H1 (cell line): ENCODE data around the gene IQCF6. TPM values are rescaled to one million over a fixed set of nuclear protein-coding genes. Genes with fewer than 3 reads are reported as not detected.
A peak's percentile ranks its signal among the peaks of the same experiment; 100 is the strongest.

ENCODE experiments used
- CTCF ChIA-PET: fragments of 300-600 bp; sonication (Branson Sonifier 250); formaldehyde crosslinking; loops from one replicate; lab custom pipeline; 2021; ENCODE audit not compliant: partially characterized antibody; lab: Charles Lee
- POLR2A ChIA-PET: fragments of 300-600 bp; sonication (Branson Sonifier 250); formaldehyde crosslinking; loops from one replicate; lab custom pipeline; 2021; ENCODE audit warnings: inconsistent platforms; ENCODE audit not compliant: partially characterized antibody; lab: Charles Lee
- DNase-seq, 2 experiments: peaks; one replicate each; pipeline versions ENCODE4 v3.0.0 to v3.0.0-alpha.2; 2010 to 2022; ENCODE audit warnings: low spot score in 2 of 2, low read depth in 1 of 2, mixed read lengths in 1 of 2
- FAIRE-seq: peaks from 2 replicates; lab custom pipeline; 2011; peaks lifted over from hg19 to GRCh38; lab: Jason Lieb, UNC
- H2AFZ ChIP-seq: 2 replicates; pipeline ENCODE4 v1.8.1; 2012; ENCODE audit warnings: low read length, inconsistent platforms
- H2AK5ac ChIP-seq: 2 replicates; pipeline ENCODE4 v1.6.1; 2013; ENCODE audit warnings: low read depth, low read length
- H2BK120ac ChIP-seq: replicated peaks from 2 replicates; pipeline ENCODE3; 2013; ENCODE audit warnings: low read depth, low read length, inconsistent platforms
- H2BK12ac ChIP-seq: 2 replicates; pipeline ENCODE4 v1.6.1; 2013; ENCODE audit warnings: low read depth, low read length
- H2BK15ac ChIP-seq: 2 replicates; pipeline ENCODE4 v1.6.1; 2013; ENCODE audit warnings: low read length
- H2BK20ac ChIP-seq: 2 replicates; pipeline ENCODE4 v1.6.1; 2013; ENCODE audit warnings: low read length
- H2BK5ac ChIP-seq: 2 replicates; pipeline ENCODE4 v1.6.1; 2013; ENCODE audit warnings: low read depth, low read length
- H3K14ac ChIP-seq: 2 replicates; pipeline ENCODE4 v1.6.1; 2013; ENCODE audit warnings: inconsistent platforms; ENCODE audit not compliant: insufficient read length
- H3K18ac ChIP-seq: 2 replicates; pipeline ENCODE4 v1.6.1; 2013; ENCODE audit warnings: low read length; ENCODE audit errors: extremely low read depth
- H3K23ac ChIP-seq: 2 replicates; pipeline ENCODE4 v1.6.1; 2013; ENCODE audit warnings: inconsistent platforms; ENCODE audit not compliant: insufficient read length
- H3K23me2 ChIP-seq: 2 replicates; pipeline ENCODE4 v1.6.1; 2013; ENCODE audit warnings: low read depth, low read length
- H3K27ac ChIP-seq: 2 replicates; pipeline ENCODE4 v1.6.1; 2011; ENCODE audit warnings: low read depth, low read length, inconsistent platforms
- H3K27me3 ChIP-seq, 4 experiments: replicated peaks in 1 of 4; 1 replicate in 1 of 4; 2 replicates in 3 of 4; pipeline versions ENCODE4 v1.6.1 to v1.8.1; 2011 to 2013; ENCODE audit warnings: low read length in 3 of 4, mild to moderate bottlenecking in 3 of 4, inconsistent platforms in 2 of 4, mixed read lengths in 2 of 4, moderate library complexity in 1 of 4; ENCODE audit not compliant: control insufficient read depth in 3 of 4, insufficient read depth in 3 of 4; ENCODE audit errors: extremely low read depth in 1 of 4
- H3K36me3 ChIP-seq, 4 experiments: 2 replicates each; pipeline versions ENCODE4 v1.6.1 to v1.8.1; 2011 to 2013; ENCODE audit warnings: mild to moderate bottlenecking in 4 of 4, low read length in 3 of 4, moderate library complexity in 2 of 4, control low read depth in 1 of 4, inconsistent platforms in 1 of 4; ENCODE audit not compliant: insufficient read depth in 4 of 4, control insufficient read depth in 2 of 4
- H3K4ac ChIP-seq: replicated peaks from 2 replicates; pipeline ENCODE3; 2013; ENCODE audit warnings: low read length, low read depth, mixed read lengths, inconsistent platforms; ENCODE audit not compliant: insufficient read length
- H3K4me1 ChIP-seq, 4 experiments: replicated peaks in 1 of 4; 1 replicate in 1 of 4; 2 replicates in 3 of 4; pipeline versions ENCODE4 v1.6.1 to v1.8.1; 2011 to 2013; ENCODE audit warnings: low read length in 3 of 4, inconsistent platforms in 2 of 4, mixed read lengths in 1 of 4; ENCODE audit not compliant: insufficient read depth in 4 of 4, control insufficient read depth in 3 of 4
- H3K4me2 ChIP-seq, 2 experiments: 2 replicates each; pipeline versions ENCODE4 v1.6.1 to v1.8.1; 2011 to 2013; ENCODE audit warnings: low read depth in 2 of 2, low read length in 2 of 2, control low read depth in 1 of 2, inconsistent platforms in 1 of 2, mild to moderate bottlenecking in 1 of 2; ENCODE audit not compliant: insufficient read depth in 1 of 2
- H3K4me3 ChIP-seq, 4 experiments: fragments of 200-600, 300-600 bp in 1 of 4; sonication (generic), shearing (Covaris generic), sonication (Bioruptor Twin) in 1 of 4; 2 replicates each; pipeline versions ENCODE4 v1.5.1 to v1.8.1; 2011 to 2016; ENCODE audit warnings: low read length in 4 of 4, low read depth in 3 of 4, control low read depth in 2 of 4, inconsistent platforms in 2 of 4, mild to moderate bottlenecking in 2 of 4, mixed read lengths in 1 of 4, moderate library complexity in 1 of 4; ENCODE audit not compliant: insufficient read depth in 2 of 4; ENCODE audit errors: extremely low read depth in 1 of 4
- H3K56ac ChIP-seq: replicated peaks from 2 replicates; pipeline ENCODE3; 2013; ENCODE audit warnings: low read depth, mild to moderate bottlenecking, mixed read lengths, low read length, inconsistent platforms; ENCODE audit not compliant: insufficient read length
- H3K79me1 ChIP-seq: 2 replicates; pipeline ENCODE4 v1.6.1; 2013; ENCODE audit warnings: low read depth, low read length, control low read depth
- H3K79me2 ChIP-seq, 2 experiments: 2 replicates each; pipeline versions ENCODE4 v1.6.1 to v1.8.1; 2012 to 2013; ENCODE audit warnings: low read length in 2 of 2, mild to moderate bottlenecking in 2 of 2, inconsistent platforms in 1 of 2; ENCODE audit not compliant: insufficient read depth in 2 of 2, control insufficient read depth in 1 of 2
- H3K9ac ChIP-seq, 4 experiments: replicated peaks in 1 of 4; 1 replicate in 1 of 4; 2 replicates in 3 of 4; pipeline versions ENCODE4 v1.6.1 to v1.8.1; 2011 to 2013; ENCODE audit warnings: low read depth in 3 of 4, low read length in 3 of 4, control low read depth in 2 of 4, mild to moderate bottlenecking in 2 of 4, moderate library complexity in 2 of 4, inconsistent platforms in 1 of 4; ENCODE audit errors: extremely low read depth in 1 of 4
- H3K9me3 ChIP-seq, 2 experiments: 2 replicates each; pipeline versions ENCODE4 v1.6.1 to v1.8.1; 2012 to 2013; ENCODE audit warnings: mild to moderate bottlenecking in 2 of 2, moderate library complexity in 2 of 2, control low read depth in 1 of 2, inconsistent platforms in 1 of 2, low read depth in 1 of 2, low read length in 1 of 2, mixed read lengths in 1 of 2; ENCODE audit not compliant: insufficient read depth in 2 of 2
- H4K20me1 ChIP-seq, 2 experiments: replicated peaks in 1 of 2; 2 replicates each; pipeline versions ENCODE3 to v1.8.1; 2011 to 2013; ENCODE audit warnings: inconsistent platforms in 2 of 2, low read length in 2 of 2, mild to moderate bottlenecking in 1 of 2; ENCODE audit not compliant: insufficient read depth in 2 of 2, control insufficient read depth in 1 of 2
- H4K5ac ChIP-seq: 2 replicates; pipeline ENCODE4 v1.6.1; 2013; ENCODE audit warnings: low read length, low read depth, mixed read lengths, inconsistent platforms; ENCODE audit not compliant: insufficient read length
- H4K8ac ChIP-seq: 2 replicates; pipeline ENCODE4 v1.8.0; 2013; ENCODE audit warnings: mild to moderate bottlenecking, moderate library complexity, low read length, inconsistent platforms; ENCODE audit not compliant: insufficient read depth; ENCODE audit errors: extremely low read depth
- H4K91ac ChIP-seq: replicated peaks from 2 replicates; pipeline ENCODE3; 2013; ENCODE audit warnings: low read length, mixed read lengths, inconsistent platforms; ENCODE audit not compliant: insufficient read length
- BRCA1 ChIP-seq: IDR thresholded peaks from 2 replicates; pipeline ENCODE4 v1.6.1; 2012; ENCODE audit warnings: low read depth, low read length, improper control_type of control experiment
- CBX8 ChIP-seq: fragments of 300-800, 300-1000 bp; sonication (generic); IDR thresholded peaks from 2 replicates; pipeline ENCODE4 v1.7.1; 2016; ENCODE audit warnings: low read depth, low read length, borderline replicate concordance
- EP300 ChIP-seq, 2 experiments: IDR thresholded peaks; 1 replicate in 1 of 2; 2 replicates in 1 of 2; pipeline ENCODE4 v1.6.1; 2011 to 2012; ENCODE audit warnings: low read depth in 2 of 2, low read length in 2 of 2, mild to moderate bottlenecking in 2 of 2, borderline replicate concordance in 1 of 2, inconsistent platforms in 1 of 2, moderate library complexity in 1 of 2
- HDAC2 ChIP-seq, 2 experiments: fragments of 300-600 bp in 1 of 2; sonication (generic) in 1 of 2; IDR thresholded peaks; 2 replicates each; pipeline ENCODE4 v1.6.1; 2011 to 2012; ENCODE audit warnings: low read depth in 2 of 2, low read length in 2 of 2, mild to moderate bottlenecking in 2 of 2, moderate library complexity in 2 of 2, borderline replicate concordance in 1 of 2, inconsistent platforms in 1 of 2
- POLR2AphosphoS5 ChIP-seq: IDR thresholded peaks from 2 replicates; pipeline ENCODE4 v1.6.1; 2011; ENCODE audit warnings: low read depth, low read length
- POU5F1 ChIP-seq: IDR thresholded peaks from 2 replicates; pipeline ENCODE4 v1.6.1; 2011; ENCODE audit warnings: low read depth, mild to moderate bottlenecking, low read length, moderate library complexity
- RAD21 ChIP-seq, 2 experiments: IDR thresholded peaks in 1 of 2; conservative IDR thresholded peaks in 1 of 2; 2 replicates each; pipeline ENCODE4 v1.6.1; 2011; ENCODE audit warnings: low read depth in 2 of 2, low read length in 2 of 2, improper control_type of control experiment in 1 of 2, inconsistent platforms in 1 of 2, mild to moderate bottlenecking in 1 of 2, moderate library complexity in 1 of 2
- YY1 ChIP-seq: IDR thresholded peaks from 2 replicates; pipeline ENCODE4 v1.6.1; 2011; ENCODE audit warnings: low read depth, mild to moderate bottlenecking, low read length
- ZNF274 ChIP-seq: IDR thresholded peaks from 2 replicates; pipeline ENCODE4 v1.7.0; 2012; ENCODE audit warnings: low read length, borderline replicate concordance; ENCODE audit errors: extremely low read depth
- WGBS, 2 experiments: shearing (Covaris generic) in 1 of 2; methylation state at CpG; one replicate each; pipeline versions ENCODE4 v1.1.6 to v1.1.7; 2013 to 2015; ENCODE audit warnings: low lambda C conversion rate in 2 of 2, mixed read lengths in 2 of 2, inconsistent platforms in 1 of 2, low coverage in 1 of 2, missing lambda C conversion rate in 1 of 2; ENCODE audit not compliant: insufficient replicate concordance in 2 of 2, insufficient coverage in 1 of 2, insufficient read length in 1 of 2; ENCODE audit errors: extremely low coverage in 1 of 2, missing lambda C conversion rate in 1 of 2; 5-methylcytosine and 5-hydroxymethylcytosine counted together
- long read RNA-seq, 2 experiments: library from RNA in 1 of 2; library from capped mRNA in 1 of 2; stranded (forward); transcript quantifications; one replicate each; pipeline ENCODE4 v2.0.0, GENCODE V29; 2021; ENCODE audit warnings: inconsistent platforms in 1 of 2
- polyA minus RNA-seq, 3 experiments: library from RNA; depleted of rRNA, polyadenylated mRNA; stranded (reverse); fragments of >200 nt; gene quantifications; 1 replicate in 2 of 3; 2 replicates in 1 of 3; pipeline ENCODE4 v1.2.3, GENCODE V29; 2011
- polyA plus RNA-seq, 7 experiments: library from polyadenylated mRNA; depleted of rRNA in 3 of 7; stranded (reverse) in 5 of 7; unstranded in 2 of 7; fragments of >200 nt in 5 of 7; fragments of 200-250 nt in 2 of 7; gene quantifications; 1 replicate in 5 of 7; 2 replicates in 1 of 7; 4 replicates in 1 of 7; pipeline versions ENCODE4 v1.2.1 to v1.2.3, GENCODE V29; 2011 to 2013; ENCODE audit warnings: missing spikeins in 2 of 7, mixed read lengths in 2 of 7
- total RNA-seq: library from RNA; stranded (reverse); fragmentation: NEBNext Ultra II Directional; extraction: Animal tissue kit (Norgen Biotek cat#: 25700); gene quantifications from 2 replicates; pipeline ENCODE4 v1.2.1, GENCODE V29; 2021
- TF ChIP-seq, protein P1 (sequence below): IDR thresholded peaks from 2 replicates; pipeline ENCODE4 v1.6.1; 2012; ENCODE audit warnings: low read length, inconsistent platforms

The IQCF6 gene
- total RNA-seq (not detected in 2 replicates), polyA plus RNA-seq (2011; rRNA removed) (not detected in 2 replicates), polyA minus RNA-seq (2011; rRNA and poly(A)+ RNA removed) (not detected in 2 replicates)
- not detected for polyA plus RNA-seq (2011; cell fraction: cytosol; rRNA removed)
- polyA plus RNA-seq (2011; cell fraction: nucleus; rRNA removed): not detected
- not detected in 4 replicates for polyA plus RNA-seq (2012, experiment 1 of 2)
- not detected for polyA plus RNA-seq (2012, experiment 2 of 2)
- not detected for polyA plus RNA-seq (2013, experiment 1 of 2)
- not detected for polyA plus RNA-seq (2013, experiment 2 of 2)
- not detected for polyA minus RNA-seq (2011; cell fraction: cytosol; rRNA and poly(A)+ RNA removed)
- not detected for polyA minus RNA-seq (2011; cell fraction: nucleus; rRNA and poly(A)+ RNA removed)
- long read RNA-seq, experiment 1: 0 reads
- long read RNA-seq, experiment 2: 0 reads

DNA sequence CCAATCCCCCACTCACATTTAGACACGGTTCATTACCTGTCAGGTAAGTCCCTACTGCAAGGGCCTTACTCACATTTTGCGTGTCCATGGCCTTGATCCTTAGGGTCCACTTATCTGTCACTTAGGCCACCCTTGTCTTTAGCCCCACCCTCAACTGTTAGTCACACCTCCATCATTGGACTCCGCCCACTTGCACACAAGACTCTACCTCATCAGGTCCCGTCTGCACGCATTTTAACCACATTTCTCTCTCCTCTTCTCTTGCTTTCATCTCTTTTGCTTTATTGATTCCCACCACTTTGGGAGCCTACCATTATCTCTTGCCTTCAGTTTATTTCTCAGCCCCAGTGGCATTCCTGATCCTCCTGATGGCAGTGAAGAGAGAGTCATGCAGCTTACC, at the start of gene IQCF6:
Gene IQCF6 (minus strand): TSS at position 101 of the 400 bp plus-strand sequence. CDS start 13 bp downstream, at position 88.
- DNase-seq: no peak
- Histone ChIP-seq H2BK12ac (no peak within 1 kb of the TSS), H2BK20ac (no peak within 1 kb of the TSS), H3K4me1 (no peaks in the 10 kb centered on the region), H2BK5ac (no peak within 1 kb of the TSS), H4K20me1 (no peaks in the 10 kb centered on the region), H4K91ac (no peak within 1 kb of the TSS), H4K5ac (no peak within 1 kb of the TSS), H2AFZ (0 out of 2 replicates have a peak within 1 kb of the TSS, but pooled peaks have one; percentile 78), H3K14ac (no peak within 1 kb of the TSS), H3K56ac (no peak within 1 kb of the TSS), H2AK5ac (no peak within 1 kb of the TSS), H2BK15ac (no peak within 1 kb of the TSS), H3K27ac (no peak within 1 kb of the TSS), H3K36me3 (no peaks in the 10 kb centered on the region), H3K4me3 (no peak within 1 kb of the TSS), H3K9ac (no peak within 1 kb of the TSS), H3K23me2 (no peaks in the 10 kb centered on the region), H3K18ac (no peak within 1 kb of the TSS), H3K79me1 (no peaks in the 10 kb centered on the region), H3K9me3 (no peaks in the 10 kb centered on the region), H4K8ac (peak within 1 kb of the TSS; percentile 7), H2BK120ac (no peak within 1 kb of the TSS), H3K79me2 (no peaks in the 10 kb centered on the region), H3K23ac (no peak within 1 kb of the TSS), H3K4me2 (no peak within 1 kb of the TSS), H3K27me3 (no peaks in the 10 kb centered on the region), H3K4ac (no peak within 1 kb of the TSS)
- ChIA-PET POLR2A (interaction anchor here (1.3 kb wide), 1 partner anchor 15 kb away, joined by 3 read pairs; no protein-coding TSS in a partner anchor), CTCF (interaction anchor here (0.6 kb wide), 1 partner anchor 1631 kb away, joined by 3 read pairs; no protein-coding TSS in a partner anchor)
- TF ChIP-seq CBX8 (no peak), ZNF274 (no peak), POLR2AphosphoS5 (no peak), BRCA1 (no peak), EP300 (IDR thresholded peaks at IDR 0.05; ENCODE audit: borderline replicate concordance in 1 of 2, low read depth in 2 of 2, low read length in 2 of 2) (no peak), YY1 (no peak), HDAC2 (IDR thresholded peaks at IDR 0.05; ENCODE audit: borderline replicate concordance in 1 of 2, low read depth in 2 of 2, low read length in 2 of 2) (no peak), POU5F1 (no peak), RAD21 (IDR thresholded peaks at IDR 0.05 in 1 of 2, conservative IDR thresholded peaks at IDR 0.05 in 1 of 2; ENCODE audit: low read depth in 2 of 2, low read length in 2 of 2) (no peak)
- TF ChIP-seq, protein P1, sequence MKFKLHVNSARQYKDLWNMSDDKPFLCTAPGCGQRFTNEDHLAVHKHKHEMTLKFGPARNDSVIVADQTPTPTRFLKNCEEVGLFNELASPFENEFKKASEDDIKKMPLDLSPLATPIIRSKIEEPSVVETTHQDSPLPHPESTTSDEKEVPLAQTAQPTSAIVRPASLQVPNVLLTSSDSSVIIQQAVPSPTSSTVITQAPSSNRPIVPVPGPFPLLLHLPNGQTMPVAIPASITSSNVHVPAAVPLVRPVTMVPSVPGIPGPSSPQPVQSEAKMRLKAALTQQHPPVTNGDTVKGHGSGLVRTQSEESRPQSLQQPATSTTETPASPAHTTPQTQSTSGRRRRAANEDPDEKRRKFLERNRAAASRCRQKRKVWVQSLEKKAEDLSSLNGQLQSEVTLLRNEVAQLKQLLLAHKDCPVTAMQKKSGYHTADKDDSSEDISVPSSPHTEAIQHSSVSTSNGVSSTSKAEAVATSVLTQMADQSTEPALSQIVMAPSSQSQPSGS: no peak
- 91 to 100% methylated on average over 1 to 5 of the region's 5 CpGs for WGBS, 2 experiments
- FAIRE-seq: no peak
